ENCODE measurements around the gene GPSM3. TPM values are rescaled to one million over a fixed set of nuclear protein-coding genes. Genes with fewer than 3 reads are reported as not detected.

Gene GPSM3
- total and polyA plus RNA-seq, 11 donors: 1.6 to 41.0 (median 3.8) TPM

DNA sequence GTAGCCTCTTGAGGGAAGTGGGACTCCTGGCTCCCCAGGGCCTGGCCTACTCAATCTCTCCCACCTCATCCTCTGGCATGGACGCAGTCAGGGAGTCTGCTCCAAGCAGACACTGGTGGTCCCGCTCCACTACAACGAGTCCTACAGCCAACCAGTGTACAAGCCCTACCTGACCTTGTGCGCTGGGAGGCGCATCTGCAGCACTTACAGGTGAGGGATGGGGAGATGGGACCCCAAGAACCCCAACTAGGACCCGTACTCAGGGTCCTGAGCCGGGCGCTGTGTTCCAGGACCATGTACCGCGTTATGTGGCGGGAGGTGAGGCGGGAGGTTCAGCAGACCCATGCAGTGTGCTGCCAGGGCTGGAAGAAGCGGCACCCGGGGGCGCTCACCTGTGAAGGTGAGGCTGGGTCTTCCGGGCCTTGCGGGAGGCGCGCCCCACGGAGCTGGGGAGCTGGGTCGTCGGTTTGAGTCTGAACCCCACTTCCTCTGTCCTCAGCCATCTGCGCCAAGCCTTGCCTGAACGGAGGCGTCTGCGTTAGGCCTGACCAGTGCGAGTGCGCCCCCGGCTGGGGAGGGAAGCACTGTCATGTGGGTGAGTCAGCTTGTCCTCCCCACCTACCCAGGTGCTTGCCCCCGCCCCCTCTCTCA, 25.9 kb downstream of the GPSM3 start:
- peak overlapping the region in 1 of 12 donors; percentile 15 for H3K27ac ChIP-seq
- H3K4me3 ChIP-seq: no peak overlapping the region
- no peaks in the 10 kb centered on the region for H3K4me1 ChIP-seq
- peaks cover 0 to 86% (median 67%) of the 10 kb centered on the region in 9 donors for H3K36me3 ChIP-seq
- TF ChIP-seq POLR2A (IDR thresholded peaks at IDR 0.05): no peak
- TF ChIP-seq, protein P1, sequence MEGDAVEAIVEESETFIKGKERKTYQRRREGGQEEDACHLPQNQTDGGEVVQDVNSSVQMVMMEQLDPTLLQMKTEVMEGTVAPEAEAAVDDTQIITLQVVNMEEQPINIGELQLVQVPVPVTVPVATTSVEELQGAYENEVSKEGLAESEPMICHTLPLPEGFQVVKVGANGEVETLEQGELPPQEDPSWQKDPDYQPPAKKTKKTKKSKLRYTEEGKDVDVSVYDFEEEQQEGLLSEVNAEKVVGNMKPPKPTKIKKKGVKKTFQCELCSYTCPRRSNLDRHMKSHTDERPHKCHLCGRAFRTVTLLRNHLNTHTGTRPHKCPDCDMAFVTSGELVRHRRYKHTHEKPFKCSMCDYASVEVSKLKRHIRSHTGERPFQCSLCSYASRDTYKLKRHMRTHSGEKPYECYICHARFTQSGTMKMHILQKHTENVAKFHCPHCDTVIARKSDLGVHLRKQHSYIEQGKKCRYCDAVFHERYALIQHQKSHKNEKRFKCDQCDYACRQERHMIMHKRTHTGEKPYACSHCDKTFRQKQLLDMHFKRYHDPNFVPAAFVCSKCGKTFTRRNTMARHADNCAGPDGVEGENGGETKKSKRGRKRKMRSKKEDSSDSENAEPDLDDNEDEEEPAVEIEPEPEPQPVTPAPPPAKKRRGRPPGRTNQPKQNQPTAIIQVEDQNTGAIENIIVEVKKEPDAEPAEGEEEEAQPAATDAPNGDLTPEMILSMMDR (IDR thresholded peaks at IDR 0.05): no peak
- 77 to 90% (median 82%) methylated on average over 30 of the region's 30 CpGs for WGBS, 4 donors
- no peak for ATAC-seq
- intact Hi-C loops (cut with DNase I): loop anchor here in 1 of 10 donors (5.0 kb wide), 1 partner anchor 44 kb away; no protein-coding TSS in a partner anchor
- H3K27me3 ChIP-seq: no peaks in the 10 kb centered on the region
- no peaks in the 10 kb centered on the region for H3K9me3 ChIP-seq
- DNase-seq: peak in 1 of 5 donors; percentile 65

DNA sequence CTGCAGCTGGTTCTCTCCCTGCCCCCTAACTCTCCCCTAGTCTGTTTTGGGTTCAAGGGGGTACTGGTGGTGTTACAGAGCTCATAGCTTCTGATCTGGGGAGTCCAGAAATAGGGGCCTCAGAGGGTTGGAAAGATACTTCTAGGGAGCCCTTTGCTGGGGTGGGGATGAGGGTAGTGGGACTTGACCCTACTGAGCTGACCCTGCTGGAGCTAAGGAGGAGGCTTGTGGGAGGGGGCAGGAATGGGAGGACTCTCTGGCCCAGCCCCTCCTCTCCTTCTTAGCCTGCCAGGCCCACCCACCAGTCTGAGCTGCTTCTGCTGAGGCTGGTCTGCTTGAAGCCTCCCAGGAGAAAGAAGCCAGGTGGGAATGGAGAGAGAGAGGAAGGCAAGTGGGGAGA, 28.1 kb downstream of the GPSM3 start, which contains the start of gene EGFL8:
EGFL8 (plus strand) TSS at position 301 of the 400 bp plus-strand sequence. CDS start 1,571 bp downstream, outside the sequence.
- intact Hi-C loops (cut with DNase I): no loop called here
- no peak for DNase-seq
- H3K27me3 ChIP-seq: no peaks in the 10 kb centered on the region
- H3K4me3 ChIP-seq: no peak within 1 kb of the TSS
- H3K27ac ChIP-seq: peak within 1 kb of the TSS in 11 of 12 donors; percentile 12 to 81 (median 60)
- TF ChIP-seq POLR2A (IDR thresholded peaks at IDR 0.05): no peak
- TF ChIP-seq, protein P1 (IDR thresholded peaks at IDR 0.05): no peak
- ATAC-seq: no peak
- no peaks in the 10 kb centered on the region for H3K9me3 ChIP-seq
- no peaks in the 10 kb centered on the region for H3K4me1 ChIP-seq
- H3K36me3 ChIP-seq: peaks cover 0 to 83% (median 55%) of the 10 kb centered on the region in 9 donors

DNA sequence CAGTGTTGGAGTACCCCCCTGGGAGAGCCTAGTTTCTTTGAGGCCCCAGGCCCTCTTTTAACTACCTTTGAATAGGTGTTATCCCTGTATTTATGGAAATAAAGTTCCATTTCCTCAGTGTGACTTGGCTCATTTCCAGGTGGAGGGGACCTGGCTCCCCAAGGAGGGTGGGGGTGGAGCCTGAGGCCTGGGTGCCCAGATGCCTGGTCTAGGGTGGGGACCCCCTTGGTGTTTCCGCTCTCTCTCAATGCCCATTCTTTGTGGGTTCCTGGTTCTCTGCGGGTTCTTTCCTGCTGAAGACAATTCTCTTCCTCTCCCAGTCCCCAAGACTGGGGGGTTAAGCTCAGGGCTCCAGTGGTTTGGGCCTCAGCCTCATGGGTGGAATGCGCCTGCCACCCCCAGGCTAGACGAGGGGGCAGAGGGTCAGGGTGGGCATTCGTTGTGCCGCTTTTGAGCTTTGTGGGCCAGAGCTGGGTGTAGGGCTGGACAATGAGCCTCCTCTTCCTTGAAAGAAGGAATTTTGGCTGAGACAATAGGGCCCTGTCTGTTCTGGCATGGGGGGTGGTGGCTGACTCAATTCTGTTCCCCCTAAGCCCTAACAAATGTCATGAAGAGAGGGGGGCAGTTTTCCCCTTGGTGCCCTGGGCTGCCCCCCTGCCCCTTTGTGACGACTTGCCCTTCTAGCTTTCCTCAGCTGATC, 28.7 kb downstream of the GPSM3 start:
- no peak for TF ChIP-seq POLR2A (IDR thresholded peaks at IDR 0.05)
- TF ChIP-seq, protein P1 (IDR thresholded peaks at IDR 0.05): peak in 1 of 12 donors; percentile 8
- no peak overlapping the region for H3K4me3 ChIP-seq
- no peaks in the 10 kb centered on the region for H3K4me1 ChIP-seq
- no peak for DNase-seq
- intact Hi-C loops (cut with DNase I): no loop called here
- H3K27me3 ChIP-seq: no peaks in the 10 kb centered on the region
- 84 to 93% (median 87%) methylated on average over 7 of the region's 7 CpGs for WGBS, 4 donors
- H3K9me3 ChIP-seq: no peaks in the 10 kb centered on the region
- peak overlapping the region in 11 of 12 donors; percentile 12 to 81 (median 60) for H3K27ac ChIP-seq
- peak in 3 of 4 donors; percentile 29 to 59 (median 40) for ATAC-seq
- H3K36me3 ChIP-seq: peaks cover 0 to 85% (median 53%) of the 10 kb centered on the region in 9 donors

DNA sequence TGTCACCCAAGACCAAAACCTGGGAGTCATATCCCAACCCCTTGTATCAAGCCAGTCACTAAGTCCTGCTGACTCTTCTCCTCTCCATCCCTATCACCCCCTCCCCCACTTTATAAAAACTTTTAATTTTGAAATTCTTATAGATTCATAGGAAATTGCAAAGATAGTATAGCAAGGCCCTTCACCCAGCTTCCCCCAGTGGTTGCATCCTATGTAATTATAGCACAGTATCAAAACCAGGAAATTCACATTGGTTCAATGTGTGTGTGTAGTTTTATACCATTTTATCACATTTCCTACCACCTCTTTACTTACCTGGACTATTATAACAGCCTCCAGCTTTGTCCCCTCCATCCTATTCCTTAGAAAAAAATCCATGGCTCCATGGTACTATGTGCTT, 34.4 kb downstream of the GPSM3 start:
- TF ChIP-seq POLR2A (IDR thresholded peaks at IDR 0.05): no peak
- TF ChIP-seq, protein P1 (IDR thresholded peaks at IDR 0.05): no peak
- peaks cover 6 to 23% (median 13%) of the 10 kb centered on the region in 12 donors for H3K4me1 ChIP-seq
- intact Hi-C loops (cut with DNase I): loop anchor here in 2 of 10 donors (10.0 kb wide), 2 partner anchors 73 to 113 kb away; no protein-coding TSS in a partner anchor

More for the DNA sequence above, 34.4 kb downstream of the GPSM3 start:
- no peak for DNase-seq
- peaks cover 0 to 4% (median 0%) of the 10 kb centered on the region in 9 donors for H3K27me3 ChIP-seq
- ATAC-seq: no peak
- peaks cover 0 to 70% (median 54%) of the 10 kb centered on the region in 9 donors for H3K36me3 ChIP-seq
- no peak overlapping the region for H3K27ac ChIP-seq
- H3K9me3 ChIP-seq: no peaks in the 10 kb centered on the region
- no peak overlapping the region for H3K4me3 ChIP-seq
